HG02759 (cell line): Measurements from ENCODE around the gene TUBB1.
"Not testable (repeated sequence)": the region's sequence is repeated elsewhere in the genome, so short reads cannot be mapped to it uniquely, and the experiment has no call there.

Experiments used
- ATAC-seq: cut with Tn5 transposase; IDR thresholded peaks from one replicate; pipeline ENCODE4 v1.9.1; 2021; ENCODE audit warnings: mild to moderate bottlenecking, moderate library complexity; ENCODE audit not compliant: unreplicated experiment

Gene TUBB1

GRCh38 chr20:59004763-59005522 lies 14.3 kb upstream of the TUBB1 start:
- peak; percentile 69 for ATAC-seq

- no peak for ATAC-seq
Observed at GRCh38 chr20:59005523-59006166, 13.6 kb upstream of the TUBB1 start.

GRCh38 chr20:59006167-59006863 lies 12.9 kb upstream of the TUBB1 start:
- no peak for ATAC-seq

- peak; percentile 24 for ATAC-seq
Observed at GRCh38 chr20:59006864-59007664, 12.2 kb upstream of the TUBB1 start, which contains the start of gene CTSZ. CTSZ (minus strand) TSS chr20:59007254; CDS start chr20:59007128, 126 bp downstream.

GRCh38 chr20:59007665-59008511 lies 11.3 kb upstream of the TUBB1 start:
- peak; percentile 36 for ATAC-seq

GRCh38 chr20:59008715-59009336 lies 10.4 kb upstream of the TUBB1 start:
- no peak for ATAC-seq

GRCh38 chr20:59010321-59010994 lies 8.8 kb upstream of the TUBB1 start:
- ATAC-seq, result no peak

GRCh38 chr20:59010995-59011873 lies 8.0 kb upstream of the TUBB1 start:
- ATAC-seq, result no peak

GRCh38 chr20:59011874-59012157 lies 7.4 kb upstream of the TUBB1 start:
- ATAC-seq, result not testable (repeated sequence)

- no peak for ATAC-seq
Observed at GRCh38 chr20:59013031-59013951, 5.9 kb upstream of the TUBB1 start.

- no peak for ATAC-seq
Observed at GRCh38 chr20:59013959-59014608, 5.1 kb upstream of the TUBB1 start.

- ATAC-seq, result no peak
Observed at GRCh38 chr20:59014680-59015389, 4.4 kb upstream of the TUBB1 start.

- ATAC-seq, result no peak
Observed at GRCh38 chr20:59015411-59015810, 3.8 kb upstream of the TUBB1 start.

GRCh38 chr20:59015812-59016711 lies 3.2 kb upstream of the TUBB1 start:
- ATAC-seq, result no peak
